Measurements from ENCODE around the gene SLC25A41.

The SLC25A41 gene

GRCh38 chr19:6433663-6434062, at the start of gene SLC25A41:
Gene SLC25A41 (minus strand): TSS chr19:6433763. CDS start chr19:6433693, 70 bp downstream.
- no peak for DNase-seq

GRCh38 chr19:6483235-6483634, 49.7 kb upstream of the SLC25A41 start:
- DNase-seq: no peak

- DNase-seq: no peak
These were observed 48.8 kb upstream of the SLC25A41 start for GRCh38 chr19:6482343-6482686.

GRCh38 chr19:6481541-6482342, 48.2 kb upstream of the SLC25A41 start, which contains the start of gene DENND1C:
Gene DENND1C (minus strand): TSS chr19:6481787. CDS start chr19:6481695, 92 bp downstream.
- peak; percentile 51 for DNase-seq

- no peak for DNase-seq
These were observed 47.4 kb upstream of the SLC25A41 start for GRCh38 chr19:6480848-6481415.

DNA sequence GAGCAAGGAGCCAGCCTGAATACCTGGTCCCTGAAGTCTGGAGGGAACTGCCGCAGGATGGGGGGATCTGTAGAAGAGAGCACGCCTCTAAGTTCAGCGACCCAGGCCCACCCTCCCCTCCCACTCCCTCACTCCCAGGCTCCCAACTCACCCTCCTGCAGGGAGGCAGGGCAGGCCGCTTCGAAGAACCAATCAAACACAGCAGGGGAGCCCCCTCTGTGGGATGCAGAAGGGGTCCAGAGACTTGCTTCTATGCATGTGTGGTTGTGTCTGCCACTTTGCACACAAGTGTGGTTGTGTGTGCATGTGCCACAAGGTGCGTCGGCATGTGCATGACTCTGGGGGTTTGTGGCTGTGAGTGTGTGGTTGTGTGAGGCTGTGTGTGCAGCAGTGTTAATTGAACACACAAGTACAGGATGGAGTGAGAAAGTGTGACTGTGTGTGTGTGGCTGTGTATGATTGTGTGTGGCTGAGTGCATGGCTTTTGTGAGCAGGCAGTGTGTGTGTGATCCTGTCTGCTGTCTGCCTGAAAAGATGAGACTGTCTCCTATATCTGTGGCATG, 46.4 kb upstream of the SLC25A41 start:
- DNase-seq: no peak

- DNase-seq: no peak
These were observed 45.3 kb upstream of the SLC25A41 start for GRCh38 chr19:6478815-6479214.

- DNase-seq: no peak
These were observed 43.4 kb upstream of the SLC25A41 start for GRCh38 chr19:6476896-6477431.

DNA sequence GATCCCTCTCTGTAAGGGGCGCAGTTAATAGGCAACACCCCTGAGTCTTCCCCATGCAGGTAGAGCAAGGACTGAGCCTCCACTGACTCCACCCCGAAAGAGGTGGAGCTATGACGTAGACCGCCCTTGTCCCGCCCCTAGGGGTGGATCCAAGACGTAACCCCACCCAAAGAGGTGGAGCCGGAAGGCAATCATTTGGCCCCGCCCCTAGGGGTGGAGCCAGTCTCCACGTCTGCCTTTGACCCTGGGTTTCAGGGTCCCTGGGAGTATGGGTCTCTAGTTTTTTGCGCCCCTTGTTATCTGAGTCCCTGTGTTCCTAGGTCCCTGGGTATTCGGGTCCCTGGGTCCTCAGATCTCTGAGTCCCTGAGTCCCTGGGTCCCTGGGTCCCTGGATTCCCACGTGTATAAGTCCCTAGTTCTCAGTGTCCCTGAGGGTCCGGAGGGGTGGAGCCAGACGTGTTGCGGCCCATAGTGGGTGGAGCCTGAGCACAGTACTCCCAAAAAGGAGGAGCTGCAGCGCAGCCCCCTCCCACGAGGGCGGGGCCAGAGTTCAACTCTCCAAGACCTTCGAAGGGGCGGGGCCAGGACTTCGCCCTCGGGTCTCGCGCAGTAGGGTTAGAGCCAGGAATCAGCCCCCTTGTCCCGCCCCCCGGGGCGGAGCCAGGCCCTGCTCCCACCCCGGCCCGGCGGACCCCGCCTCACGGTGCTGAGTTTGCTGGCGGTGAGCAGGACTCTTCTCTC, 42.8 kb upstream of the SLC25A41 start:
- DNase-seq: peak; percentile 50

DNA sequence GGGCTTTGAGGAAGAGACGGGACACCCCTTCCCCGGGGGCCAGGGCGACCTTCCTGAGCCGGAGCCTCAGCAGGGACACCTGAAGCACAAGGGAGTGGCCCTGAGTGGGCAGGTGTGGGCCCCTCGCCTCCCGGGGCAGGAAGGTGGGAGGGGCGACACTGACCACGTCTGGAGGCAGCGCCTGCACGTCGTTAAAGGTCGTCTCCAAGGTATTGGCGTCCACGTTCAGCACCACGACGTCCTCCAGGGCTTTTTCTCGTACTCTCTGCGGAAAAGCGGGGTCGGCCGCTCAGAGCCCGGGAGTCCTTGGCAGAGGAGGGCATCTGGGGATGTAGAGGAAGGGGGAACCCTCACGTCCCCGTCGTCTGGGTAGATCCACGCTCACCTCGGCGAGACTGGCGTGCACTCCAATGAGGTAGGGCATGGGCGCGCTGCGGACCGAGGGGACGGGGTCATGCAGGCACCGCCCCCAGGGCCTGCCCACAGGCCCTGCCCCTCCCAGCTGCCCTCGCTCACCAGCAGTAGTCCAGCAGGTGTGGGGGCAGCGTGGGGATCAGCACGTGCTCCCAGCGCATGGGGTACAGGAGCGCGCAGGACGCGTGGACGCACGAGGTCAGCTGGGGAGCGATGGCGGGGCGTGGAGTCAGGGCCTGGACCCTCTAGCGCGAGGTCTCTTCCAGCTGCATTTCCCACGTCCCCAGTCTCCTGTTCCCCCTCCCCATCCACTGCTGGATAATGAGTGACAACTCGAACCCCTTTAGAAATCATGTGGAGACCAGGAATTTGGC, 42.0 kb upstream of the SLC25A41 start:
- no peak for DNase-seq

- no peak for DNase-seq
These were observed 40.1 kb upstream of the SLC25A41 start for GRCh38 chr19:6473647-6474046.

DNA sequence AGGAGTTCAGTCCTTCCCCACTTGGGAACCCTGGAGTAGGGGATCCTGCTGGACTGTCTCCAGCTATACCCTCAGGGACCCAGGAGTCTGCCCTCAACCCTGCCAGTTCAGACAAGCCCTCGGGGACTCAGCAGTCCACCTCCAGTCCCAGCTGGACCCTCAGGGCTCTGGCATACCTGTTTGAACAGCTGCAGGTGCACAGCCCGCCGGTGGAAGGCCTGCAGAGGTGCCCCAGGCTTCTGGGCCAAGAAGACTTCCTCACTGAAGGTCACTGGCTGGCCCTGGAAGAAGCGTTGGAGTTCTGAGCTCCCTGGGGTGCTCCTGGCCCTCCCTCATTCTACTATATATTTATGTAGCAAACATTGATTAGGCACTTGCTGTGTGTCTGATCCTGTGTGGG, 39.1 kb upstream of the SLC25A41 start:
- no peak for DNase-seq

DNA sequence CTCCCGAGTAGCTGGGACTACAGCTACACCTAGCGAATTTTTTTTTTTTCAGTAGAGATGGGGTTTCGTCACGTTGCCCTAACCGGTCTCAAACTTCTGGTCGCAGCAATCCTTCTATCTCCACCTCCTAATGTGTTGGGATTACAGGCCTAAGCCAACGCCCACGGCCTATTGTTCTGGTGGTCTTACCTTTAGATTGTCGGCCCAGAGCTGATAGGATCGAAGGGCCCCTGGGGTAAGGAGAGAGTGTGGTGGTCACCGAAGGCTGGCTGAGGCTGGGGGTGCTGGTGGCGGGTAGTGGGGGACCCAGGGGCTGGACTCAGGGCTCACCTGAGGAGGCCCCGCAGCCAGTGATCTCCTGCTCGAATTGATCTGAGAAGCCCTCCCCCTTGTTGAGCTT, 37.5 kb upstream of the SLC25A41 start:
- DNase-seq: no peak

GRCh38 chr19:6470173-6470572, 36.6 kb upstream of the SLC25A41 start:
- DNase-seq: no peak

- no peak for DNase-seq
These were observed 33.8 kb upstream of the SLC25A41 start for GRCh38 chr19:6467384-6467783.

GRCh38 chr19:6466526-6467248, 33.1 kb upstream of the SLC25A41 start:
- no peak for DNase-seq

- DNase-seq: no peak
These were observed 32.1 kb upstream of the SLC25A41 start for GRCh38 chr19:6465663-6466062.

- no peak for DNase-seq
These were observed 31.4 kb upstream of the SLC25A41 start for GRCh38 chr19:6465006-6465405.

DNA sequence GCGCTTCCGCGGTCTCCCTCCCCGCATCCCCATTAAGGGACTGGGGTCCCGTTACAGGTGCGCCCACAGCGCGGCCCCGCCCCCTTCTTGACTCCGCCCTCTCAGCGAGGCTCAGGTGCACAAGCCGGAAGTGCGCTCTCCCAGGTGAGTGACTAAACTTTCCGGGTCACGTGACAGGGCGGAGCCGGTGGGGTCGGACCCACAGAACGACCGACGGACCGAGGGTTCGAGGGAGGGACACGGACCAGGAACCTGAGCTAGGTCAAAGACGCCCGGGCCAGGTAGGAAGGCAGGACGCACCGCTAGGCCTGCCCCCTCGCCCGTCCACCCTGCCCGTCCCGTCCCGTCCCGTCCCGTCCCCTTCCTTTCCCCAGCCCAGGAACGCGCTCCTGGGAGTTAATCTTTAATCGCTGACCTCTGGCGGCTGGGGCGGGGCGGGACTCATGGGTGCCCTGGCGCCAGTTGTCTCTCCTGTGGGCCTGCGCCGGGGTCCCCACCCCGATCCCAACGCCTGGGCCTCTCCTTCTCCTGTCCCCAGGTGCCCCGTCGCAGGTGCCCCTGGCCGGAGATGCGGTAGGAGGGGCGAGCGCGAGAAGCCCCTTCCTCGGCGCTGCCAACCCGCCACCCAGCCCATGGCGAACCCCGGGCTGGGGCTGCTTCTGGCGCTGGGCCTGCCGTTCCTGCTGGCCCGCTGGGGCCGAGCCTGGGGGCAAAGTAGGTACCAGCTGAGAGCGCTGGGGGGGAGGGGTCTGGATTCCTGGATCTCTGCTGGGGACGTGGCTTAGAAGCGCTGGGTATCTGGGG, 30.7 kb upstream of the SLC25A41 start, which contains the start of gene CRB3:
CRB3 (plus strand) TSS at position 202 of the 804 bp plus-strand sequence; CDS start at position 633, 431 bp downstream.
- DNase-seq: peak; percentile 43

DNA sequence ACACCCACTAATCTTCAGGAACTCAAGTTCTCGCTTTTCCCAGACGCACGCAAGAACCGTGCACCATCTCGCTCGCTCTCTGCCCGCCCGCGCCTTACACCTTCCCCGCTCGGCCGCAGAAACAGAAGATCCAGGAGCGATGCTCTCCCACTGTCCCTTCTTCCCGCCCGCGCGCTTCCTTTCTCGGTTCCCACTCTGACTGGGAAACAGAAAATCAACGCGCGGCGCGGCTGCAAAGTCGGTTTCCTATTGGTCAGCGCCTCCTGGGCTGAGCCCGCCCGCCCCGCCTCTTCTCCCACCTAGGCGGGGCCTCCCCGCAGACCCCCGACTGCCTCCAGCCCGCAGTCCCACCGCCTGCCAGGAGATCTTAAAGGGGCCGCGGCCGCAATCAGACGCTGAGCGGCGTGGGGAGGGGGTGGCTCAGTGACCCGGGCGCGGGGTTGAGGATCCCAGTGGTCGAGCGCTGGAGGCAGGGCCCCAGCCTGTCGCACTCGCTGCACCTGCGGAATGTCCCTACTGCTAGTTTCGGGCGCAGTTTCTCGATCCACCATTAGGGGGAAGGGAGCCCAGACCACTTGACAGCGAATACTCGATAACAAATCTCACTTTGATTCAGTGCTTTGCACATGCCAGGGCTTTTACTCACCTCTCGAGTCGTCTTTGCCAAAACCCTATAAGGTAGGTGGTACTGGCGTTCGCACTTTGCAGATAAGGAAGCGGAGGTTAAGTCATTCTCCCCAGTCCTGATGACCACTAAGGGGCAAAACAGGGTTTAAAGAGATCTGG, 26.7 kb upstream of the SLC25A41 start:
- peak; percentile 95 for DNase-seq

All from activated CD4-positive, alpha-beta T cell treated with anti-CD3 and anti-CD28 coated beads for 1 hour (primary cell).